Fibroblast of lung (primary cell): ENCODE results near the gene TGM6. TPM values are rescaled to one million over a fixed set of nuclear protein-coding genes. Genes with fewer than 3 reads are reported as not detected.

Experiments
- DNase-seq, 2 donors: peaks; one replicate each; pipeline versions ENCODE4 v3.0.0 to v3.0.0-alpha.2; 2010; ENCODE audit warnings: low read depth in 2 of 2
- H2AFZ ChIP-seq: 2 replicates; pipeline ENCODE4 v1.5.1; 2012; ENCODE audit warnings: low read length, control low read depth, inconsistent platforms
- H3K27ac ChIP-seq: 2 replicates; pipeline ENCODE4 v1.5.1; 2011; ENCODE audit warnings: low read length, control low read depth; ENCODE audit not compliant: insufficient read depth
- H3K27me3 ChIP-seq: 2 replicates; pipeline ENCODE4 v1.5.1; 2011; ENCODE audit warnings: mild to moderate bottlenecking, low read length; ENCODE audit not compliant: control insufficient read depth, insufficient read depth
- H3K36me3 ChIP-seq: 2 replicates; pipeline ENCODE4 v1.5.1; 2011; ENCODE audit warnings: low read length; ENCODE audit not compliant: control insufficient read depth, insufficient read depth
- H3K4me1 ChIP-seq: 2 replicates; pipeline ENCODE4 v1.5.1; 2011; ENCODE audit warnings: low read length; ENCODE audit not compliant: control insufficient read depth, insufficient read depth; ENCODE audit errors: extremely low read depth
- H3K4me2 ChIP-seq: 2 replicates; pipeline ENCODE4 v1.5.1; 2011; ENCODE audit warnings: low read length, control low read depth; ENCODE audit not compliant: insufficient read depth; ENCODE audit errors: extremely low read depth
- H3K4me3 ChIP-seq, 4 experiments: fragments of 200-600 bp in 1 of 4; sonication (generic) in 1 of 4; replicated peaks in 1 of 4; 2 replicates each; pipeline ENCODE4 v1.5.1; 2011 to 2016; ENCODE audit warnings: low read length in 4 of 4, low read depth in 3 of 4, mild to moderate bottlenecking in 3 of 4, control low read depth in 2 of 4, inconsistent platforms in 1 of 4, mixed read lengths in 1 of 4; ENCODE audit not compliant: insufficient read depth in 1 of 4; ENCODE audit errors: control extremely low read depth in 1 of 4
- H3K79me2 ChIP-seq: 2 replicates; pipeline ENCODE4 v1.5.1; 2012; ENCODE audit warnings: mild to moderate bottlenecking, low read length, inconsistent platforms; ENCODE audit not compliant: control insufficient read depth, insufficient read depth
- H3K9ac ChIP-seq: 2 replicates; pipeline ENCODE4 v1.5.1; 2011; ENCODE audit warnings: mild to moderate bottlenecking, low read length, control low read depth; ENCODE audit not compliant: insufficient read depth
- H3K9me3 ChIP-seq: 2 replicates; pipeline ENCODE4 v1.5.1; 2012; ENCODE audit warnings: low read depth, low read length; ENCODE audit not compliant: control insufficient read depth, insufficient read depth
- H4K20me1 ChIP-seq: 2 replicates; pipeline ENCODE4 v1.5.1; 2011; ENCODE audit warnings: low read length; ENCODE audit not compliant: control insufficient read depth, insufficient read depth; ENCODE audit errors: extremely low read depth
- EZH2 ChIP-seq: IDR thresholded peaks from 2 replicates; pipeline ENCODE4 v1.5.1; 2012; ENCODE audit warnings: low read length, control low read depth, mild to moderate bottlenecking; ENCODE audit errors: missing control alignments
- polyA plus RNA-seq, 2 donors: library from polyadenylated mRNA; depleted of rRNA in 1 of 2; stranded (reverse) in 1 of 2; unstranded in 1 of 2; fragments of >200 nt; gene quantifications; 2 replicates each; pipeline ENCODE4 v1.2.1, GENCODE V29; 2011 to 2012; ENCODE audit warnings: missing spikeins in 1 of 2
- total RNA-seq: library from RNA; depleted of rRNA; stranded (reverse); fragments of >200 nt; gene quantifications from 2 replicates; pipeline ENCODE4 v1.2.1, GENCODE V29; 2014
- TF ChIP-seq, protein P1 (sequence below), 2 donors: IDR thresholded peaks in 1 of 2; conservative IDR thresholded peaks in 1 of 2; 1 replicate in 1 of 2; 2 replicates in 1 of 2; pipeline ENCODE4 v1.5.1; 2011 to 2012; ENCODE audit warnings: low read length in 2 of 2, control low read depth in 1 of 2, inconsistent platforms in 1 of 2, low read depth in 1 of 2, mild to moderate bottlenecking in 1 of 2

The TGM6 gene
- total and polyA plus RNA-seq, 2 donors (not counting 1 experiment from before 2014, with no cell fraction given), result not detected

DNA sequence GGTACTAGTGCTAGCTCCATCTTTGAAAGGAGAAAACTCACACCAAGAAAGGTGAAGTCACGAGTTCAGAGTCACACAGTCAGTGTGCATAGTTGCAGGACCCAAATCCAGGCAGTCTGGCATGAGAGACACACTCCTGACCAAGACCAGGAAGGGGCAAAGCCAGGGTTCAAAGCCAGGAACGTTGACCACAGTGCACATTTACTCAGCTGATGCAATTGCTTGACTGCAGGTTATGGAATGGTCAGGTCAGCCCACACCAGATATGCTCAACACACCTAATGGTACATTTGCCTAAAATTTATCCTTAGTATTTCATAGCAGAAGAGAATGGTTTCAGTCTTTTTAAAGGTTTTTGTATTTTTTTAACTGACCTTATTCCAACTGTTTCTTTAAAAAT is 37.7 kb downstream of the TGM6 start:
- no peaks in the 10 kb centered on the region for H3K36me3 ChIP-seq
- no peaks in the 10 kb centered on the region for H3K9me3 ChIP-seq
- no peaks in the 10 kb centered on the region for H4K20me1 ChIP-seq
- no peaks in the 10 kb centered on the region for H3K79me2 ChIP-seq
- TF ChIP-seq, protein P1, sequence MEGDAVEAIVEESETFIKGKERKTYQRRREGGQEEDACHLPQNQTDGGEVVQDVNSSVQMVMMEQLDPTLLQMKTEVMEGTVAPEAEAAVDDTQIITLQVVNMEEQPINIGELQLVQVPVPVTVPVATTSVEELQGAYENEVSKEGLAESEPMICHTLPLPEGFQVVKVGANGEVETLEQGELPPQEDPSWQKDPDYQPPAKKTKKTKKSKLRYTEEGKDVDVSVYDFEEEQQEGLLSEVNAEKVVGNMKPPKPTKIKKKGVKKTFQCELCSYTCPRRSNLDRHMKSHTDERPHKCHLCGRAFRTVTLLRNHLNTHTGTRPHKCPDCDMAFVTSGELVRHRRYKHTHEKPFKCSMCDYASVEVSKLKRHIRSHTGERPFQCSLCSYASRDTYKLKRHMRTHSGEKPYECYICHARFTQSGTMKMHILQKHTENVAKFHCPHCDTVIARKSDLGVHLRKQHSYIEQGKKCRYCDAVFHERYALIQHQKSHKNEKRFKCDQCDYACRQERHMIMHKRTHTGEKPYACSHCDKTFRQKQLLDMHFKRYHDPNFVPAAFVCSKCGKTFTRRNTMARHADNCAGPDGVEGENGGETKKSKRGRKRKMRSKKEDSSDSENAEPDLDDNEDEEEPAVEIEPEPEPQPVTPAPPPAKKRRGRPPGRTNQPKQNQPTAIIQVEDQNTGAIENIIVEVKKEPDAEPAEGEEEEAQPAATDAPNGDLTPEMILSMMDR (conservative IDR thresholded peaks at IDR 0.05 in 1 of 2, IDR thresholded peaks at IDR 0.05 in 1 of 2; ENCODE audit: low read depth in 1 of 2, low read length in 2 of 2), result no peak
- no peak for TF ChIP-seq EZH2
- peaks cover 3% of the 10 kb centered on the region for H3K27me3 ChIP-seq
- no peak overlapping the region for H3K4me2 ChIP-seq
- H3K27ac ChIP-seq, result no peak overlapping the region
- H2AFZ ChIP-seq, result no peak overlapping the region
- DNase-seq, result no peak
- no peaks in the 10 kb centered on the region for H3K4me1 ChIP-seq
- no peak overlapping the region for H3K4me3 ChIP-seq
- no peak overlapping the region for H3K9ac ChIP-seq

DNA sequence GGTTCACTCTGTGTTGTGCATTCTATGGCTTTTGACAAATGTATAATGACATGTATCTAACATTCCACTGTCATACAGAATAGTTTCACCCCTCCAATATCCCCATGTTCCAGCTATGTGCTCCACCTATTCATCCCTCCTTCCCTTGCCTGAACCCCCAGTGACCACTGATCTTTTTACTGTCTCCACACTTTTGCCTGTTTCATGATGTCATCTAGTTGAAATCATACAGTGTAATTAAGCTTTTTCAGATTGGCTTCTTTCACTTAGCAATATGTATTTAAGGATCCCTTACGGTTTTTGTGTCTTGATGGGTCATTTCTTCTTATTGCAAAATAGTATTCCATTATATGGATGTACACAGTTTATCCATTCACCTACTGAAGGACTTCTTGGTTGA is 39.8 kb downstream of the TGM6 start:
- Histone ChIP-seq H3K9me3 (no peaks in the 10 kb centered on the region), H4K20me1 (no peaks in the 10 kb centered on the region), H2AFZ (no peak overlapping the region), H3K4me3 (no peak overlapping the region), H3K27me3 (peaks cover 3% of the 10 kb centered on the region), H3K4me2 (no peak overlapping the region), H3K36me3 (no peaks in the 10 kb centered on the region), H3K4me1 (no peaks in the 10 kb centered on the region), H3K79me2 (no peaks in the 10 kb centered on the region), H3K27ac (no peak overlapping the region), H3K9ac (no peak overlapping the region)
- TF ChIP-seq EZH2, result no peak
- TF ChIP-seq, protein P1 (conservative IDR thresholded peaks at IDR 0.05 in 1 of 2, IDR thresholded peaks at IDR 0.05 in 1 of 2; ENCODE audit: low read depth in 1 of 2, low read length in 2 of 2), result no peak
- DNase-seq, result no peak

DNA sequence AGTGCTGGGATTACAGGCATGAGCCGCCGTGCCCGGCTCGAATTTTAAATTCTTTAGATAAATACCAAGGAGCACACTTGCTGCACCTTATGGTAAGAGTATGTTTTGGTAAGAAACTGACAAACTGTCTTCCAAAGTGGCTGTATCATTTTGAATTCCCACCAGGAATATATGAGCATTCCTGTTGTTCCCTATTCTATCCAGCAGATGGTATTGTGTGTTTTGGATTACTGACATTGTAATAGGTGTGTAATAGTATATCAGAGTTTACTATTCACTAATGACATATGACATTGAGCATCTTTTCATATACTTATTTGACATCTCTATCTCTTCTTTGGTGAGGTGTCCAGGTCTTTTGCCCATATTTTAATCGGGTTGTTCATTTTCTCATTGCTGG is 40.5 kb downstream of the TGM6 start:
- H3K4me1 ChIP-seq, result no peaks in the 10 kb centered on the region
- no peak overlapping the region for H3K4me2 ChIP-seq
- H3K27ac ChIP-seq, result no peak overlapping the region
- no peak overlapping the region for H2AFZ ChIP-seq
- H3K79me2 ChIP-seq, result no peaks in the 10 kb centered on the region
- no peaks in the 10 kb centered on the region for H4K20me1 ChIP-seq
- no peak overlapping the region for H3K4me3 ChIP-seq
- DNase-seq, result peak in 1 of 2 donors; percentile 1
- H3K9me3 ChIP-seq, result no peaks in the 10 kb centered on the region
- H3K36me3 ChIP-seq, result no peaks in the 10 kb centered on the region
- H3K9ac ChIP-seq, result no peak overlapping the region
- TF ChIP-seq, protein P1 (conservative IDR thresholded peaks at IDR 0.05 in 1 of 2, IDR thresholded peaks at IDR 0.05 in 1 of 2; ENCODE audit: low read depth in 1 of 2, low read length in 2 of 2), result peak in 1 of 2 donors; percentile 5
- TF ChIP-seq EZH2, result no peak
- H3K27me3 ChIP-seq, result peaks cover 3% of the 10 kb centered on the region
